K562 (cell line): Measurements from ENCODE around the gene TELO2. TPM values are rescaled to one million over a fixed set of nuclear protein-coding genes. Genes with fewer than 3 reads are reported as not detected.

Source experiments
- ATAC-seq: fragments of 200-7000 bp; cut with Tn5 transposase; 3 replicates; pipeline ENCODE4 v1.9.1; 2020; ENCODE audit warnings: moderate library complexity
- BruUV-seq: library from RNA; stranded (reverse); fragments of 400-500 nt; replicated peaks from 2 replicates; lab custom pipeline; 2021; lab: Mats Ljungman, UMichigan
- CTCF ChIA-PET: fragments of 300-600 bp; formaldehyde crosslinking; extraction: SDS; loops from one replicate; lab custom pipeline; 2021; ENCODE audit warnings: low intra/inter-chr PET ratio; lab: Yijun Ruan, JAX
- POLR2A ChIA-PET: fragments of 300-600, 350-650 bp; sonication (Branson Sonifier 250); formaldehyde crosslinking; extraction: SDS; loops from one replicate; lab custom pipeline; 2021; ENCODE audit warnings: antibody characterized with exemption, inconsistent platforms; lab: Yijun Ruan, JAX
- DNase-seq, 4 experiments: peaks; one replicate each; pipeline versions ENCODE4 v3.0.0 to v3.0.0-alpha.2; 2011 to 2018; ENCODE audit warnings: low spot score in 3 of 4, mixed read lengths in 3 of 4; ENCODE audit errors: extremely low read depth in 1 of 4
- FAIRE-seq: peaks from 2 replicates; lab custom pipeline; 2011; peaks lifted over from hg19 to GRCh38; lab: Jason Lieb, UNC
- H2AFZ ChIP-seq: 2 replicates; pipeline ENCODE4 v1.6.0; 2011; ENCODE audit warnings: low read depth, low read length, control low read depth, inconsistent platforms
- H3K27ac ChIP-seq: fragments of 200-600 bp; 3 replicates; pipeline ENCODE4 v1.8.0; 2011; ENCODE audit warnings: low read depth, mild to moderate bottlenecking, control low read depth, inconsistent platforms, low read length, moderate library complexity, mixed read lengths; ENCODE audit errors: extremely low read depth
- H3K27me3 ChIP-seq, 2 experiments: fragments of 300-600 bp in 1 of 2; 2 replicates in 1 of 2; 3 replicates in 1 of 2; pipeline versions ENCODE4 v1.6.0 to v1.8.0; 2011; ENCODE audit warnings: inconsistent platforms in 2 of 2, low read length in 2 of 2, mild to moderate bottlenecking in 1 of 2, mixed read lengths in 1 of 2, moderate library complexity in 1 of 2; ENCODE audit not compliant: control insufficient read depth in 2 of 2, insufficient read depth in 2 of 2
- H3K36me3 ChIP-seq: fragments of 300-600 bp; 3 replicates; pipeline ENCODE4 v1.8.0; 2011; ENCODE audit warnings: mild to moderate bottlenecking, low read length, inconsistent platforms; ENCODE audit not compliant: control insufficient read depth, insufficient read depth
- H3K4me1 ChIP-seq, 2 experiments: fragments of 200-600 bp in 1 of 2; replicated peaks in 1 of 2; 2 replicates in 1 of 2; 3 replicates in 1 of 2; pipeline versions ENCODE4 v1.5.1 to v1.8.0; 2011; ENCODE audit warnings: inconsistent platforms in 2 of 2, low read length in 2 of 2, mild to moderate bottlenecking in 1 of 2, mixed read lengths in 1 of 2, moderate library complexity in 1 of 2; ENCODE audit not compliant: control insufficient read depth in 2 of 2, insufficient read depth in 2 of 2
- H3K4me2 ChIP-seq: 2 replicates; pipeline ENCODE4 v1.6.1; 2011; ENCODE audit warnings: low read length, control low read depth, inconsistent platforms, mixed read lengths; ENCODE audit not compliant: insufficient read depth
- H3K4me3 ChIP-seq: fragments of 200-600 bp; sonication (generic), shearing (Covaris generic); 2 replicates; pipeline ENCODE4 v1.5.1; 2016; ENCODE audit warnings: control low read depth, inconsistent platforms
- H3K79me2 ChIP-seq: fragments of 200-600 bp; 3 replicates; pipeline ENCODE4 v1.8.0; 2011; ENCODE audit warnings: low read length, inconsistent platforms; ENCODE audit not compliant: control insufficient read depth, insufficient read depth
- H3K9ac ChIP-seq, 2 experiments: 2 replicates each; pipeline versions ENCODE4 v1.6.0 to v1.6.1; 2011; ENCODE audit warnings: low read depth in 2 of 2, low read length in 2 of 2, control low read depth in 1 of 2, inconsistent platforms in 1 of 2, mild to moderate bottlenecking in 1 of 2, mixed read lengths in 1 of 2; ENCODE audit not compliant: insufficient read depth in 1 of 2
- H3K9me1 ChIP-seq: one replicate; pipeline ENCODE4 v1.6.0; 2011; ENCODE audit warnings: inconsistent platforms, mild to moderate bottlenecking, low read length, moderate library complexity; ENCODE audit not compliant: control insufficient read depth, insufficient read depth
- H3K9me3 ChIP-seq: replicated peaks from 2 replicates; pipeline ENCODE4 v1.5.1; 2011; ENCODE audit warnings: low read depth, low read length, inconsistent platforms; ENCODE audit not compliant: control insufficient read depth, insufficient read depth
- H4K20me1 ChIP-seq: replicated peaks from 2 replicates; pipeline ENCODE4 v1.6.1; 2011; ENCODE audit warnings: low read length, inconsistent platforms, mixed read lengths; ENCODE audit not compliant: control insufficient read depth, insufficient read depth
- BCOR ChIP-seq: fragments of 450-650 bp; IDR thresholded peaks from 2 replicates; pipeline ENCODE4 v1.6.1; 2016
- NEUROD1 ChIP-seq: fragments of 150-350 bp; IDR thresholded peaks from 2 replicates; pipeline ENCODE4 v1.6.1; 2014; ENCODE audit warnings: borderline replicate concordance, low read length, low read depth; ENCODE audit not compliant: partially characterized antibody
- POLR2G ChIP-seq: fragments of 200-400 bp; formaldehyde crosslinking; IDR thresholded peaks from 2 replicates; pipeline ENCODE4 v1.6.1; 2017; ENCODE audit warnings: low read depth, mild to moderate bottlenecking, antibody characterized with exemption, low read length, moderate library complexity
- ZC3H4 ChIP-seq: sonication (generic); formaldehyde crosslinking; IDR thresholded peaks from 2 replicates; pipeline ENCODE4 v1.9.0; 2021; ENCODE audit warnings: missing genetic modification reagents, borderline replicate concordance
- ZNF12 ChIP-seq: sonication (generic); formaldehyde crosslinking; IDR thresholded peaks from 2 replicates; pipeline ENCODE4 v1.4.0; 2020; ENCODE audit warnings: mild to moderate bottlenecking, missing genetic modification reagents
- ZNF263 ChIP-seq: sonication (generic); formaldehyde crosslinking; IDR thresholded peaks from 2 replicates; pipeline ENCODE4 v1.8.0; 2022; ENCODE audit warnings: mild to moderate bottlenecking, missing genetic modification reagents, borderline replicate concordance
- ZNF77 ChIP-seq: fragments of 250-450 bp; sonication (Bioruptor Pico); IDR thresholded peaks from 2 replicates; pipeline ENCODE4 v1.5.0; 2020
- WGBS: fragments of 100-300 bp; shearing (Covaris generic); methylation state at CpG from one replicate; pipeline ENCODE4 v1.1.6; 2016; ENCODE audit warnings: low coverage, mixed read lengths; ENCODE audit not compliant: insufficient coverage; ENCODE audit errors: missing lambda C conversion rate; 5-methylcytosine and 5-hydroxymethylcytosine counted together
- in situ Hi-C: fragments of 300-500 bp; cut with MboI; formaldehyde crosslinking; loops from 4 replicates; pipeline ENCODE4 v1.15.0; 2018; ENCODE audit warnings: inconsistent platforms, mixed read lengths
- intact Hi-C: fragments of 100-400 bp; cut with micrococcal nuclease; formaldehyde crosslinking; loops from 2 replicates; pipeline ENCODE4 v1.14.2; 2022
- polyA plus RNA-seq, 8 experiments: library from polyadenylated mRNA; depleted of rRNA in 4 of 8; stranded (reverse) in 5 of 8; unstranded in 3 of 8; fragments of >200 nt; fragmentation: Nextera tagmentation in 2 of 8; fragmentation: Illumina TruSeq in 1 of 8; extraction: Ambion mirVana in 2 of 8; extraction: Trizol in 1 of 8; gene quantifications; 2 replicates each; pipeline versions ENCODE4 v1.2.1 to v1.2.3, GENCODE V29; 2011 to 2014; ENCODE audit warnings: inconsistent platforms in 1 of 8, missing spikeins in 1 of 8
- total RNA-seq, 7 experiments: library from RNA; depleted of rRNA in 6 of 7; stranded (reverse); fragments of >200 nt in 6 of 7; fragmentation: Illumina TruSeq in 2 of 7; extraction: Trizol in 2 of 7; gene quantifications; 2 replicates each; pipeline versions ENCODE4 v1.2.1 to v1.2.3, GENCODE V29; 2011 to 2021; ENCODE audit warnings: low replicate concordance in 1 of 7
- TF ChIP-seq, protein P1 (sequence below), 3 experiments: IDR thresholded peaks in 2 of 3; conservative IDR thresholded peaks in 1 of 3; 2 replicates each; pipeline ENCODE4 v1.5.1; 2011 to 2012; ENCODE audit warnings: low read length in 3 of 3, mild to moderate bottlenecking in 3 of 3, control low read depth in 2 of 3, improper control_type of control experiment in 1 of 3, inconsistent platforms in 1 of 3, low read depth in 1 of 3, mixed read lengths in 1 of 3, moderate library complexity in 1 of 3; ENCODE audit not compliant: insufficient read depth in 2 of 3
- TF ChIP-seq, protein P2 (sequence below): sonication (generic); formaldehyde crosslinking; IDR thresholded peaks from 2 replicates; pipeline ENCODE4 v1.8.1; 2023; ENCODE audit warnings: mild to moderate bottlenecking, missing genetic modification reagents
- TF ChIP-seq, protein P3 (sequence below), 2 experiments: fragments of 250-450 bp in 1 of 2; fragments of 450-650 bp in 1 of 2; sonication (Bioruptor Pico) in 1 of 2; IDR thresholded peaks; 2 replicates each; pipeline versions ENCODE4 v1.6.1 to v1.8.0; 2016 to 2021; ENCODE audit warnings: mild to moderate bottlenecking in 2 of 2, moderate library complexity in 2 of 2, missing compliant biosample characterization in 1 of 2, missing genetic modification characterization in 1 of 2

The TELO2 gene
- total and polyA plus RNA-seq, 9 of the 15 experiments (the other 6 are each of a cell fraction or from before 2014, with no cell fraction given): 0.51 to 91.8 (median 14.5) TPM

DNA sequence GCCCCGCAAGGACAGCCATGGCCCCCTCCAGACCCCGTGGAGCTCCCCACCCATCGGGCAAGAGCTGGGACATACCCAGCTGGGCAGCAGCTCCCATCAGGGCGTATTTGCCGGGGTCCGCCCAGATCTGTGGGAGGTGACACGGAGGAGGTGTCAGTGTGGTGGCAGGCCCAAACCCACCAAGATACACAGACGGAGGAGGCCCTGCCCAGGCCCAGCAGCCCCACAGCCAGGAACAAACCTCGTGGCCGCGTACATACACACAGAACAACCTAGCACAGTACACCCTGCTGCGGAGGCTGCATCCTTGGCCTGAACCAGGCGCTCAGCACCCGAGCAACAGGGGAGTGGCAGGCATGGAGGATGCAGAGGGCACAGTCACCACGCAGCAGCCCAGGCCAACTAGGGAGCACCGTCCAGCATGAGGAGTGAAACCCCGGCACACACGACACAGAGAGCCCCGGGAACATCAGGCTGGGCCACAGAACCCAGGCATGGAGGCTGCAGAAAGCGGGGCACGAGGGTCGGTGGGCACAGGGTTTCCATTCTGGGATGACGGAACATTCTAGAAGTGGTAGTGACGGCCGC is 43.9 kb upstream of the TELO2 start:
- no peak for FAIRE-seq
- ChIA-PET CTCF (no interaction called here), POLR2A (no interaction called here)
- Histone ChIP-seq H3K4me1 (peaks cover 0 to 40% of the 10 kb centered on the region in 2 experiments; a peak in 2 of 5 replicates), H3K9me1 (peaks cover 2% of the 10 kb centered on the region), H4K20me1 (no peaks in the 10 kb centered on the region), H3K4me2 (no peak overlapping the region), H3K4me3 (no peak overlapping the region), H2AFZ (no peak overlapping the region), H3K27me3 (no peaks in the 10 kb centered on the region), H3K79me2 (no peaks in the 10 kb centered on the region), H3K9ac (peak overlapping the region in 1 of 2 experiments; percentile 45; a peak in 1 of 4 replicates), H3K27ac (no peak overlapping the region), H3K36me3 (peaks cover 76% of the 10 kb centered on the region; the same call in 2 of the 3 replicates), H3K9me3 (no peaks in the 10 kb centered on the region)
- ATAC-seq: no peak
- in situ Hi-C loops: no loop called here
- no peak for DNase-seq
- no TSS peak for BruUV-seq
- 95% methylated on average over 21 of the region's 25 CpGs for WGBS
- TF ChIP-seq ZNF77 (no peak), BCOR (no peak), POLR2G (peak; percentile 27; the same call in 1 of the 2 replicates), ZNF263 (CRISPR knock-in tag) (peak; percentile 52; the same call in 1 of the 2 replicates), ZC3H4 (CRISPR knock-in tag) (no peak)
- intact Hi-C loops: no loop called here

DNA sequence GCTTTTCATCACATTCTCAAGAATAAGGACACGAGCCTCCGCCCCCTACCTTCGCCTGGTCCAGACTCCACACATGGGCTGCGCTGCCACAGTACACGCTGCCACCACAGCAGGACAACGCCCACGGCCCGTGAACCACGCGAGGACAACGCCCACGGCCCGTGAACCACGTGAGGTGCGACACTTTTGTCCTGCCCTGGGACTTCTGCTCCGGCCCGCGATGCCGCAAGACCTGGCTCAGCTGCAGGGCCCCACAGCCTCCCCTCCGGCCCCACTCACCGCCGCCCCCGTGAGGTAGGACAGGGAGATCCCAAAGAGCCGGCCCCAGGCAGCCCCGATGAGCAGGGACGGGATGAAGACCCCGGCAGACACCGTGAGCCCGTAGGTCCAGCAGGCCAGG is 42.9 kb upstream of the TELO2 start:
- Histone ChIP-seq H3K9ac (no peak overlapping the region; a peak in 1 of 4 replicates), H3K36me3 (peaks cover 85% of the 10 kb centered on the region; the same call in 2 of the 3 replicates), H3K4me1 (peaks cover 0 to 34% of the 10 kb centered on the region in 2 experiments; a peak in 2 of 5 replicates), H3K4me2 (no peak overlapping the region), H2AFZ (no peak overlapping the region), H3K9me3 (no peaks in the 10 kb centered on the region), H3K27ac (no peak overlapping the region), H3K27me3 (no peaks in the 10 kb centered on the region), H3K9me1 (peaks cover 2% of the 10 kb centered on the region), H3K79me2 (no peaks in the 10 kb centered on the region), H4K20me1 (no peaks in the 10 kb centered on the region), H3K4me3 (no peak overlapping the region)
- BruUV-seq: no TSS peak
- ATAC-seq (peak; percentile 71), DNase-seq (peak in 1 of 4 experiments; percentile 51), FAIRE-seq (no peak)
- in situ Hi-C loops: no loop called here
- ChIA-PET POLR2A (interaction anchor here (1.1 kb wide), 1 partner anchor 15 kb away, joined by 3 read pairs; no protein-coding TSS in a partner anchor), CTCF (no interaction called here)
- 89% methylated on average over 12 of the region's 29 CpGs for WGBS
- intact Hi-C loops: no loop called here
- TF ChIP-seq, protein P1, sequence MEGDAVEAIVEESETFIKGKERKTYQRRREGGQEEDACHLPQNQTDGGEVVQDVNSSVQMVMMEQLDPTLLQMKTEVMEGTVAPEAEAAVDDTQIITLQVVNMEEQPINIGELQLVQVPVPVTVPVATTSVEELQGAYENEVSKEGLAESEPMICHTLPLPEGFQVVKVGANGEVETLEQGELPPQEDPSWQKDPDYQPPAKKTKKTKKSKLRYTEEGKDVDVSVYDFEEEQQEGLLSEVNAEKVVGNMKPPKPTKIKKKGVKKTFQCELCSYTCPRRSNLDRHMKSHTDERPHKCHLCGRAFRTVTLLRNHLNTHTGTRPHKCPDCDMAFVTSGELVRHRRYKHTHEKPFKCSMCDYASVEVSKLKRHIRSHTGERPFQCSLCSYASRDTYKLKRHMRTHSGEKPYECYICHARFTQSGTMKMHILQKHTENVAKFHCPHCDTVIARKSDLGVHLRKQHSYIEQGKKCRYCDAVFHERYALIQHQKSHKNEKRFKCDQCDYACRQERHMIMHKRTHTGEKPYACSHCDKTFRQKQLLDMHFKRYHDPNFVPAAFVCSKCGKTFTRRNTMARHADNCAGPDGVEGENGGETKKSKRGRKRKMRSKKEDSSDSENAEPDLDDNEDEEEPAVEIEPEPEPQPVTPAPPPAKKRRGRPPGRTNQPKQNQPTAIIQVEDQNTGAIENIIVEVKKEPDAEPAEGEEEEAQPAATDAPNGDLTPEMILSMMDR (IDR thresholded peaks at IDR 0.05 in 2 of 3, conservative IDR thresholded peaks at IDR 0.05 in 1 of 3; ENCODE audit: insufficient read depth in 2 of 3, low read depth in 1 of 3, low read length in 3 of 3): peak in 2 of 3 experiments; percentile 27; a peak in 2 of 6 replicates
- TF ChIP-seq NEUROD1: no peak
- TF ChIP-seq, protein P2, sequence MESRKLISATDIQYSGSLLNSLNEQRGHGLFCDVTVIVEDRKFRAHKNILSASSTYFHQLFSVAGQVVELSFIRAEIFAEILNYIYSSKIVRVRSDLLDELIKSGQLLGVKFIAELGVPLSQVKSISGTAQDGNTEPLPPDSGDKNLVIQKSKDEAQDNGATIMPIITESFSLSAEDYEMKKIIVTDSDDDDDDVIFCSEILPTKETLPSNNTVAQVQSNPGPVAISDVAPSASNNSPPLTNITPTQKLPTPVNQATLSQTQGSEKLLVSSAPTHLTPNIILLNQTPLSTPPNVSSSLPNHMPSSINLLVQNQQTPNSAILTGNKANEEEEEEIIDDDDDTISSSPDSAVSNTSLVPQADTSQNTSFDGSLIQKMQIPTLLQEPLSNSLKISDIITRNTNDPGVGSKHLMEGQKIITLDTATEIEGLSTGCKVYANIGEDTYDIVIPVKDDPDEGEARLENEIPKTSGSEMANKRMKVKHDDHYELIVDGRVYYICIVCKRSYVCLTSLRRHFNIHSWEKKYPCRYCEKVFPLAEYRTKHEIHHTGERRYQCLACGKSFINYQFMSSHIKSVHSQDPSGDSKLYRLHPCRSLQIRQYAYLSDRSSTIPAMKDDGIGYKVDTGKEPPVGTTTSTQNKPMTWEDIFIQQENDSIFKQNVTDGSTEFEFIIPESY (CRISPR knock-in tag): peak; percentile 77; the same call in 1 of the 2 replicates
- no peak for TF ChIP-seq ZNF12 (CRISPR knock-in tag)
- TF ChIP-seq, protein P3, sequence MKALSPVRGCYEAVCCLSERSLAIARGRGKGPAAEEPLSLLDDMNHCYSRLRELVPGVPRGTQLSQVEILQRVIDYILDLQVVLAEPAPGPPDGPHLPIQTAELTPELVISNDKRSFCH (CRISPR knock-in tag; IDR thresholded peaks at IDR 0.05): no peak
- TF ChIP-seq, protein P3 (tag; IDR thresholded peaks at IDR 0.05): no peak
